Activated CD4-positive, CD25-positive, alpha-beta regulatory T cell treated with anti-CD3 and anti-CD28 coated beads, Interleukin-2, amount 50 U/mL, for 16 hours (primary cell): ENCODE data around the gene IL1R1.

ENCODE experiments used
- DNase-seq: peaks from one replicate; pipeline ENCODE4 v3.0.0-alpha.2; 2020; ENCODE audit warnings: low read depth, low spot score

The IL1R1 gene

DNA sequence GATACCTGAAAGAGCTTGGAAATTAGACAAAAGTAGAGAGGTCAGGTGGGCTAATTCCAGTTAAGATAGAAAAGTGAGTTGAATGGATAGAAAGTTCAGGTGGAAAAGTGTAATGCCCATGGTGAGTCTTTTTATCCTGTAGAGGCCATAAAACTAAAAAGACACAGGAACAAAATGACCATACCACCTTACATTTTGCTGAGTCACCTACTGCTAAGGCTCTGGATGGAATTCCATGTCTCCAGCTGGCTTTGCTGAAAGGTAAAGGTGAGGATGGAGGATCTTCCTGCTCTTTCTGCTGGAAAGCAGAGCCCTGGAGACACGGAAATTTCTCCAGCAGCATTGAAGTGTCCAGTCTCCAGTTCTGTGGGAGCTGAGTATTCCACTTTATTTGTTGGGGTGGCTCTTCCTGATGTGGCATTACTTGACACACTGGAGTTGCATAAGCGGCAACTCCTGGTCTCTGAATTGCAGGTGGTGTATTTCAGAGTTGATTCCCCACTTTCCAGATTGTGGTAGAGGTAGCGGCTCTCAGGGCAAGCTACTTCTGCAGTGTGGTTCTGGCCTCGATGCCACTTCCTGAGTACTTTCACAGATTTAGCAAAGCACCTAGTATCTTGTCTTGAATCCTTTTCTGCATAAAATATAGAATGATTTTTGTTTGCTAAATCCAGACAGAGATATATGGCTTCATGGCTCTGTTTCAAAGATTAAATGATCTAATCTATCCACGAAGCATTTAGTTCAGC is 55.0 kb downstream of the IL1R1 start:
- no peak for DNase-seq

DNA sequence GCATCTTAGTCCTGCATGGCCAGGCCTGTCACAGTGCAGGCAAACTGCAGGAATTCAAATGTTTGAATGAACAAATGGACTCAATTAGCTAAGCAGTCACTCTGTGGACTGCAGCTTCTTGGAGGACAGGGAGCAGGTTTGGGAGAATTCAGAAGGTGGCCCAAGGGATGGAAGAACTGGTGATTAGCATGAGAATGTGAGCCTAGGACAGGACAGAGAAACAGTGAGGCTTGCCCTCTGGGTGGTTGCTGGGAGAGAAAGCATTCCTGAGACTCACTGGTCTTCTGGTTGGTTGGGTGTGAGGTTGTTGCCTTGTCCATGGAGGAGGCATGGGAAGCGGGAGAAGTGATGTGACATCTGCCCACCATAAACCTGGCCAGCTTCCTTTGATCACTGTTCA is 58.0 kb downstream of the IL1R1 start:
- no peak for DNase-seq

DNA sequence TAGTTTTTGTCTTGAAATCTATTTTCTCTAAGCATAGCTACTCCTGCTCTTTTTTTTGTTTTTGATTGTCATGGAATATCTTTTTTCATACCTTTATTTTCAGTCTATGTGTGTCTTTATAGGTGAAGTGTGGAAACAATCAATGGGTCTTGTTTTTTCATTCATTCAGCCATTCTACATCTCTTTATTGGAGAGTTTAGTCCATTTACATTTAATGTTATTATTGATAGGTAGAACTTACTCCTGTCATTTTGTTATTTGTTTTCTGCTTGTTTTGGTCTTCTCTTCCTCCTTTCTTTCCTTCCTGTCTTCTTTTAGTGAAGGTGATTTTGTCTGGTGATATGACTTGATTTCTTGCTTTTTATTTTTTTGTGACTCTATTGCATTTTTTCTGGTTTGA is 62.1 kb downstream of the IL1R1 start:
- DNase-seq, result no peak

DNA sequence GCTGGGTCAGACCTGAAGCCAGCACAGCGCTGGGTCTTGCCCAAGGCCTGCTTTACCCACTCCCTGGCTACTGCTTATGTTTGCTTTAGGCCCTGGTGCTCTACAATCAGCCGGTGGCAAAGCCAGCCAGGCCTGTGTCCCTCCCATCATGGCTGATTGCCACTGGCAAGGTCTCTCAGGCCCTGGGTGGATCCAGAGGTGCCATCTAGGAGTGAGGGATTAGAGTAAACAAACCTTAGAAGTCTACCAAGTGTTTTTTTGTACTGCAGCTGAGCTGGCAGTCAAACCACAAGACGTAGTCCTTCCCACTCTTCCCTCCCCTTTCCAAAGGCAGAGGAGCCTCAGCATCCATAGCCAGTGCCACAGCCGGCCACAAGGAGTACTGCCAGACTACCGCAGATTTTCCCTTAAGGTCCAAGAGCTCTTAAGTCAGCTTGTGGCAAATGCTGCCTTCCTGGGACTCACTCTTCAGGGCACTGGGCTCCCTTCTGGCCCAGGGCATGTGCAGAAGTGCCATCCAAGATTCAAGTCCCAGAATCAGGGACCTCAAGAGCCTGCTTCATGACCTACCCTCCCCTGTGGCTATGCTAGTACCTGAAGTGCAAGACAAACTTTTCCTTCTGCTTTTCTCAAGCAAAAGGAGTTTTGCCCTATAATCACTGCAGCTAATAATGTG is 64.3 kb downstream of the IL1R1 start:
- no peak for DNase-seq

DNA sequence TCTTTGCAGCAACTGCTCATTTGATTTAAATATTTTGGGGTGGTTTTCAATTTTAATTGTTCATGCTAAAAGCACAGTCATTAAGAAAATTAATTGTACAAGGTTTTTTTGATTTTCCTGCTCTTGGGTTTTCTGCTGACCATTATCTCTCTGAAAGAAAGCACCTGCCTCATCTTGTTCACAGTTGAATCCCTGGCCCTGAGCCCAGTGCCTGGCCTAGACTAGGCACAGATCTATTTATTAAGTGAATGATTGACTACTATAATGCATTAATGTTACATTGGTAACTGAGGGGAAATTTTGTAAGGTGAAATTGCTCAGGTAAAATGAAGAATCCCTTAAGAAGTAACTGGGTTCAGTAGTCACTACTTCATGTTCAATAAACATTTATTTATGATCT is 66.2 kb downstream of the IL1R1 start:
- no peak for DNase-seq

DNA sequence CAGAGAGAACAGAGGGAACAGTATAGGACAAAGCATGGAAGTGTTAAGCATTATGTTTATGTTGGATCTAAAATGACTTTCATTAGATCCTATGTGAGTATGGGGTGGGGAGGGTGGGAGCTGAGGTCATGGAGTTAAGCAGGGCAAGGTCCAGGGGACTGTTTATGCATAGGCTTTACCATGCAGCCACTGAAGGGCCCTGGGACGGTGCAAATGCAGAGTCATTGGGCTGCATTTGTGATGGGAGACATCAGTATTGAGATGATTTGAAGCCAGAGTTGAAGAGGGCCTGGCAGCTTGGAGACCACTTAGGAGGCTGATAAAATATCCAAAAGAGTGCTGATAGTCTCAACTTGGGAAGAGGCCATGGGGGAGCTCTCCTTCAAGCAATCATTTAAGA is 66.9 kb downstream of the IL1R1 start:
- no peak for DNase-seq

DNA sequence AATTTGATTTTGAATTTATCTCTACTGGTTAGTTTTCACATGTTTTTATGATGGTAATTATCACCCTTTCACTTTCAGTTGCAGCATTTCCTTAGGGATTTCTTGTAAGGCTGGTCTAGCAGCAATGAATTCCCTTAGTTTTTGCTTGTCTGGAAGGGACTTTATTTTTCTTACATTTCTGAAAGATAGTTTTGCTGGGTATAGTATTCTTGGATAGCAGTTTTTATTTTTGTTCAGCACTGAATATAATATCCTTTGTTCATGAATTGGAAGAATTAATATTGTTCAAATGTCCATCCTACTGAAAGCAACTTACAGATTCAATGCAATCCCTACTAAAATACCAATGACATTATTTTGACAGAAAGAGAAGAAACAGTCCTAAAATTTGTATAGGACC is 74.5 kb downstream of the IL1R1 start:
- no peak for DNase-seq

DNA sequence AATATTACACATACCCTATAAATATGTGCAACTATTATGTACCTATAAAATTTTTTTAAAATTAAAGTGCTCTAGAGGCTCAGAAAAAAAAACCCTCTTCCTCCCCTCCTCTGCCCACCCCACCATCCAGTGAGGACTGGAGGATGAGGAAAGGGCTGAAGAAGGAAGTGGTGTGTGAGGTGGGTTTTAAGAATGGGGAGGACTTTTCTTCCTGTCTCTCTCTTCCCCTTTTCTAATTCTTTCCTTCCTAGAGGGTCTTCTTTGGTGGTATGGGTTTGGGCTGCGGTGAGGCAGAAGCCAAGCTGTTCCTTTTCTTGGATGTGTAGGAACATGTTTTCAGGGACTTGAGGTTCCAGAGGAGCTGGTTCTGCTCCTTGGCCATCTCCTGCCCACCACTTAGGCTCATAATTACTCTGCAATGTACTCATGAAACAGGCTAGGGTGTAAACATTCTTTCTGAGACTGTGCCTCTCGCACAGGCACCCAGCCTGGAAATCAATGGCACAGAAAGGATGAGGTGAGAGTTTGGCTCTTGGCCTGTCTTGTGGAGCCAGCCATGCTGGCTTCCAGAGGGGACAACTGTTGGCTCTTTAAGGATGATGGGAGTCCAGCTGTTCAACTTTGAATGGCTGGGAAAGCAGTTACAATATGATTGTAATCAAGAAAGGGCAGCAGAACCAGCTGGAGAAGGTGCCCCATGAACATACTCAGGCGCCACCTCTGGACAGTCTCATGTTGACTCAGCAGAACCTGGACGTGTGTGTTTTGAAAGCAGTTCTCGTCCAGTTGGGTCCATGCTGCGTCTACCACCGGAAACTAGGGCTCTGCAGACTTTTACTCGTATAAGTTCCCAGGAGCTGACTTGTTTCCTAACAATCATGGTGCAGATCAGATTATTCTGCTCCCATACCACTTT is 82.5 kb downstream of the IL1R1 start:
- DNase-seq, result no peak

DNA sequence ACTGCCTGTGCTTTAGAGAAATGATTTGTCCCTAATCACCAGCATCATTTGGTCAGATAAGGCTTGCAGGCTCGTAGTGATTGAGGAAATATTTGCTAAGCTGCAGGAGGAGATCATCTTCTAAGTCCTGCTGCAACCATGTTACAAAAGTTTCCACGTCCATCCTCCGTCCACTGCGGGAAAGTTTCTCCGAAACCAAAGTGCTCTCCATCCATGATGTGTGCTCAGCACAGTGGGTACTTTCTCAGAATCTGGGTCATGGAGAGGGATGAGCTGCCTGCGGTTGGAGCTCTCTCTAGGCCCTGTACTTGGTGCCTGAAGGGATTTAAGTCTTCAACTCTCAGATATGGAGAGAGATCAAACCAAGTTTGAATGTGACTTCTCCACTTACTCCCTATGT is 83.6 kb downstream of the IL1R1 start:
- no peak for DNase-seq

DNA sequence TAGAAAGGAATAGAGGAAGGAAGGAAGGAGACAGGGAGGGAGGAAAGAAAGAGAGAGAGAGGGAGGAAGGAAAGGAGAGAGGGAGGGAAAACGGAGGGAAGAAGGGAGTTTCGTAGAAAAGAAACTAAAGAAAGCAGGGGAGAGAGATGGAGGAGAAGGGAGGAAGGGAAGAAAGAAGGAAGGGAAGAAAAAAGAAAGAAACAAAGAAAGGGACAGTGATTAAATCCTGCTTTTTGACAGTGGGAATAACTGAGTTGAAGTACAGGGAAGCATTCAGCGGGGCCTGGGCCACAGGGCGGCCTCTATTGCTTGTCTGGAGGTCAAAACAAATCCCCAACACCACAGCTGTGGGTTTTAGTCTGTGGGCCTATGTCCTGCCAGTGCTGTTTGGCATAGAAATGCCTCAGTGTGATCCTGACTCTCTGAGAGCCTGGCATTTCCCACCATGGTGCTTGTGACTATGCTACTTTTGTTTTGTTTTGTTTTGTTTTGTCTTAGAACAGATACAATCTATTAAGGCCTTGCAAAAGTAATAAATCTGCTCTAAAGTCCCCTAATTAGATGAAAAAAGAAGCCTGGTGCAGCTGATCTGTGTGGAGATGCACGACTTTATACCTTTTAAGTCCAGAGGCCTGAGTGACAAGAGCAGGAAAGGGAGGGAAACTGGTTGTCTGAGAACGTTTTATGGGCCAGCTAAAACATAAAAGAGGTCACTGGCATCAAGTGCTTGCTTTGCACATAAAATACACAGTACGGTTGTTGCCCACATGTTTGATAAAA is 84.3 kb downstream of the IL1R1 start:
- no peak for DNase-seq

DNA sequence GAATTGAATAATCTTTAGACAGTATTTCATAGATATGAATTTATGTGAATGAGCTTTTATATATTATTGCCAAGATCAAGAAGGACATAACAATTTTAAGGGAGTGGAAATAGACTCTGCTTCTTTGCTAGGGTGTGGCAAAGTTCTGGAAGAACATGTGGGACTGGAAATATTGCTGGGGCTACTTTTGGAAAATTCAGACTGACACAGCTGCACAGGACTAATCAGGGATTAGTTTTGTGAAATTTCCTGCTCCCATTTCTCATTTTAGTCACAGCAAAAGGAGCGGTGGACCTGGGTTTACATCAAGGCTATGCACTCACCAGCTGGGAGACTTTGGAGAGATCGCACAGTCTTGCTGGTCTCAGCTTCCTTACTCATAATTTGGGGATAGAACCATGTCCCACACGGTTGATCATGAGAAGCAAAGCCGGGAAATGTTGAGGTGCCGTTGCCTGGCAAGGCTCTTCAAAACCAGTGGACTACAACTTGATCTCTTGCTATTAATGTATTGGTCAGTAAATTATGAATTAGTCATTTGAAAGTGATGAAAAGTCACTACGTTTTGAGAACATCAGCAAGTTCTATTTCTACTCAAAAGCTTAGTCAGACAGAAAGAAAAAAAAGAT is 86.7 kb downstream of the IL1R1 start:
- no peak for DNase-seq
